Ishikawa (cell line): ENCODE measurements around the gene STXBP3.

Experiments
- CREB1 ChIP-seq: IDR thresholded peaks from 2 replicates; pipeline ENCODE4 v1.6.1; 2012; ENCODE audit warnings: low read depth
- EP300 ChIP-seq: IDR thresholded peaks from 2 replicates; pipeline ENCODE4 v1.6.1; 2012; ENCODE audit warnings: borderline replicate concordance
- NFIC ChIP-seq: IDR thresholded peaks from 2 replicates; pipeline ENCODE4 v1.6.1; 2012
- RAD21 ChIP-seq: IDR thresholded peaks from 2 replicates; pipeline ENCODE4 v1.6.1; 2012; ENCODE audit warnings: low read depth
- REST ChIP-seq: IDR thresholded peaks from 2 replicates; pipeline ENCODE4 v1.6.1; 2012; ENCODE audit warnings: low read depth, mild to moderate bottlenecking
- TAF1 ChIP-seq: IDR thresholded peaks from 2 replicates; pipeline ENCODE4 v1.6.1; 2012; ENCODE audit warnings: low read depth, mild to moderate bottlenecking
- TEAD4 ChIP-seq: IDR thresholded peaks from 2 replicates; pipeline ENCODE4 v1.6.1; 2012

- TF ChIP-seq TAF1: no peak
- TF ChIP-seq CREB1: no peak
- TF ChIP-seq NFIC: no peak
- TF ChIP-seq REST: no peak
- no peak for TF ChIP-seq RAD21
- no peak for TF ChIP-seq EP300
- no peak for TF ChIP-seq TEAD4
These were observed 45.2 kb upstream of the STXBP3 start for GRCh38 chr1:108701176-108701849.
